ENCODE measurements around the gene PSME3IP1.
"Not testable (repeated sequence)": the region's sequence is repeated elsewhere in the genome, so short reads cannot be mapped to it uniquely, and the experiment has no call there.

Gene PSME3IP1, protein sequence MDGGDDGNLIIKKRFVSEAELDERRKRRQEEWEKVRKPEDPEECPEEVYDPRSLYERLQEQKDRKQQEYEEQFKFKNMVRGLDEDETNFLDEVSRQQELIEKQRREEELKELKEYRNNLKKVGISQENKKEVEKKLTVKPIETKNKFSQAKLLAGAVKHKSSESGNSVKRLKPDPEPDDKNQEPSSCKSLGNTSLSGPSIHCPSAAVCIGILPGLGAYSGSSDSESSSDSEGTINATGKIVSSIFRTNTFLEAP

DNA sequence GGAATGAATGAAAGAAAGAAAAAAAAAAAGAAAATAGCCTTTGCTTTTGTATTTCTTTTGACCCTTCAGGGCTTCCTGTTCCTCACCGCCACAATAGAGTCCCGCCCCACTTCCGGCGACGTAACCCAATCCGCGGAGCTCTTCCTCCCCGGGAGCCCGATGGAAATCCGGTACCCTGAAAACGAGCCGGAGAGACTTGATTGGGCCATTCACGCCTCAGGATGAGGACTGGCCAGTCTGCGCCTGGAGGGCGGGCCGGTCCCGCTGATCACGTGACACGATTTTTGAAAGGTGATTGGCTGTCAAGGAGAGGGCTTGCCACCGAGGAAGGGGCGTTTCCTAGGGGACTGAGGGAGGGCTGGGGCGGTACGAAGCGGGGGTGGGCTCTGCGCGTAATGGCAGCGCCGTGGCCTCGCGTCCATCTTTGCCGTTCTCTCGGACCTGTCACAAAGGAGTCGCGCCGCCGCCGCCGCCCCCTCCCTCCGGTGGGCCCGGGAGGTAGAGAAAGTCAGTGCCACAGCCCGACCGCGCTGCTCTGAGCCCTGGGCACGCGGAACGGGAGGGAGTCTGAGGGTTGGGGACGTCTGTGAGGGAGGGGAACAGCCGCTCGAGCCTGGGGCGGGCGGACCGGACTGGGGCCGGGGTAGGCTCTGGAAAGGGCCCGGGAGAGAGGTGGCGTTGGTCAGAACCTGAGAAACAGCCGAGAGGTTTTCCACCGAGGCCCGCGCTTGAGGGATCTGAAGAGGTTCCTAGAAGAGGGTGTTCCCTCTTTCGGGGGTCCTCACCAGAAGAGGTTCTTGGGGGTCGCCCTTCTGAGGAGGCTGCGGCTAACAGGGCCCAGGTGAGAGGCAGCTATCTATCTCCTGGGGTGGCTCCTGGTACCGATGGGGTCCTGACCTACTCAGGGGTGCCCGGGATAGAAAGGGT lies at the start of gene PSME3IP1, which contains the start of gene RSPRY1:
Gene PSME3IP1 (minus strand): TSS at position 95 of the 927 bp plus-strand sequence. CDS start 12,185 bp downstream, outside the sequence.
Gene RSPRY1 (plus strand): TSS at position 385 of the 927 bp plus-strand sequence. CDS start 18,330 bp downstream, outside the sequence.
- DNase-seq (ENCODE audit: low read depth in 2 of 2): peak; percentile 97 to 98

DNA sequence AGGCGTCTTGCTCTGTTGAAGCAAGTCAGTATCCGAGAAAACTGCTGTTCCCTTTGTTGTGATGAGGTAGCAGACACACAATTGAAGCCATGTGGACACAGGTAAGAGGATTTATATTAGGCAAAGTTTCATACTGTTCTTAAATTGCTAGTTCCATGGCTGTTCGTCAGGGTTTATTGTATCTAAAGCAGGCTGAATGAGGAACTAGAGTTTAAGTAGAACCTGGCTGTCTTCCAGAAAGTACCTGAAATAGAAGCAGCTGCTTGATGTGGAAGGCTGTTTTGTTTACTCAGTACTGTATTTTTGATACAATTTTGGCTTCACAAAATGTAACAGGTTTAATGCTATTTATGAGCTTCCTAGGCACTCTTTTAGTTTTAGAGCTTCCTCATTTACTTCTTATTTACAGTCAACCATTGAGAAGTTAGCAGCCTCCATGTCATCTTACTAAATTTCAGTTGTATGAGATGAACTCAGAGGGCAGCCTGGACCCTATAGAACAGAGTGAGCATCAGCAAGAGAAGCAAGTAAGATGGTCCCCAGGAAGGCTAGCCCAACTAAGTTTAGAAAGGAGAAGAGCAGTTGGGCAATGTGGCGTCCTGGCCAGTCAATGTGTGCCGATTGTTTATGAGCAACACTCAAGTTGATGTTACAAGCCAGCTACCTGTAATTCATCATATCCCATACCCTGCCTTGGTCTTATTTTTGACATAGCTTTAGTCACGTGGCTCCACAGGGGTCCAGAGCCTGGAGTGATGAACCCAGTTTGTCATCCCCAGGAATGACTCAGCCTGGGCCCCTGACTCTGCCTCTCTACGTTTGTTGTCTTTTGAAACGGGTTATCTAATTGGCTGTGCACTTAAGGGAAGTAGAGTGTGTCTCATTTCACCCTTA lies 49.5 kb upstream of the PSME3IP1 start:
- no peak for DNase-seq (ENCODE audit: low read depth in 2 of 2)

DNA sequence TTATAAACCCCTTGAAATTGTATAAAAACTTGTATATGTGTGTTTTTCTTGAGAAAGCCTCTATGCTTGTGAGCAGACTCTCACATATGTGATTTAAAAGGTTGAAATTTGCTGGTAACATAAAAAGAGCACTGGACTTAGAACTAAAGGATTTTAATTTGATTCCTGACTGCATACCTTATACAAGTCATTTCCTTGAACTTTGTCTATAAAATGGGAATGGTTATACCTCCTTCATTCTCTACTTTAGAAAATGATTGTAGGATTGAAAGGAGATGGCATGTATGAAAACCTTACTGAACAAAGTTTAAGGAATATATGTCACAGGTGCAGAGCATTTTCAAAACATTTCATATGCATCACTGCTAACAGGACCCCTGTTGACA lies 48.9 kb upstream of the PSME3IP1 start:
- no peak for DNase-seq (ENCODE audit: low read depth in 2 of 2)

DNA sequence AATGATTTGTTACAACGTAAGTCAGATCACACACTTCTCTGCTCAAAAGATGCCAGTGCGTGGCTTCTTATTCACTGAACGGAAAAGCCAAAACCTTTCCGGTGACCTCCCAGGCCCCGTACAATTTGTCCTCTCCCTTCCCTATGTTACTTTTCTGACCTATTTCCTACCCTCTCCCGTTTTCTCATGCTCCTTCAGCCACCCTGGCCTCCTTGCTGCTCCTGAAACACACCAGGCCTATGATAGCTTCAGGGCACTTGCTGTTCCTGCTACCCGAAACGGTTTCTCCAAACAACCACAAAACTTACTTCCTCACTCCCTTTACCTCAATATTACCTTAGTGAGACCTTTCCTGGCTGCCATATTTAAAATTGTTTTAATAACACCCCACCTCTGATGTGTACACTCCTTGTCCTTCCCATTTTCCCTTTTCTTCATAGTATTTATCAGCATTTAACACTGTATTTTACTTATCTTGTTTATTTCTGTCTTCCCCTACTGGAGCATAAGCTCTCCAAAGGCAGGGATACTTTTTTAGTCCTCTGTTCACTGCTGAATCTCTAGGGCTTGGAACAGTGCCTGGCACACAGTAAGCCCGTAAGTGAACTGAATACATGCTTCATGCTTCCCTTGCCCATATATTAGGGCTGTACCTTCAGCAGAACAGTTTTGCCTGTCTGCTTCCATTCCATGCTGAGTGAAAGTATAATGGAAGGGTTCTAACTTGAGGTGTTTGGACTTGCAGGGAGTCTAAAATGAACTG lies 48.3 kb upstream of the PSME3IP1 start:
- DNase-seq (ENCODE audit: low read depth in 2 of 2): no peak

DNA sequence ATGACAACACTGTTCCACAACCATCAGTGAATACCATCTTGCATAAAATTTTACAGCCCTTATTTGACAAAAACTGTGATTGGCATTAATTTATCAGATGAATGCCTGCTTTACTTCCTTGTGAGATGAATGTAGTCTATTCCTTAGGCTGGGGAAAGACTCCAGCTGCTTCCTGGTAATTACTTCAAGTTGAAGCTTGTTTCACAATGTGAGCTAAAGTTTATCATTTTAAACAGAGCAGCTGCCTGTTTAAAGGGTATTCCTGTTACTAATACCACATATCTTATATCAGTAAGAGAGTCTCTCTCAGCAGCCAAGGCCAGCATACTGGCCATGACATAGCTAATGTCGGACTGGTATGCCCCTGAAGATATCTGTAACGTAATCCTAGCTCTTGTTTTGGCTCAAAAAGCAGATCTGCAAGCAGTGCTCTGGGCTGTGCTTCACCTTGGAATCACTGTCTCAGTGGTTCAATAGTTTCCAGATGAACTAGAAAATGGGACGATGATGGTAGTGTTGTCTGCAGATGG lies 46.0 kb upstream of the PSME3IP1 start:
- DNase-seq (ENCODE audit: low read depth in 2 of 2): no peak

DNA sequence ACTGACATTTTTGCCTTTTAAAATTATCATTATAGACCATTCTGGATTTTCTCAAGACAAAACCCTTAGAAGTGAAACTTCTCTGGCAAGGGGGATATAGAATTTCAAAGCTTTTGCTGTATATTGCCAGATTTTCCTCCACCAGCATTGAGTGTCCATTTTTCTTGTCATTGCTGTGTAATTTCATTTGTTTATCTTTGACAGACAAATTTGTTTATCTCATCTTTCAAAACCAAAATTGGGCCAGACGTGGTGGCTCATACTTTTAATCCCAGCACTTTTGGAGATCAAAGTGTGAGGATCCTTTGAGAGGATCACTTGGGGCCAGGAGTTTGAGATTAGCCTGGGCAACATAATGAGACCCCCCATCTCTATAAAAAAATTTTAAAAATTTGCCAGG lies 43.2 kb upstream of the PSME3IP1 start:
- no peak for DNase-seq (ENCODE audit: low read depth in 2 of 2)

DNA sequence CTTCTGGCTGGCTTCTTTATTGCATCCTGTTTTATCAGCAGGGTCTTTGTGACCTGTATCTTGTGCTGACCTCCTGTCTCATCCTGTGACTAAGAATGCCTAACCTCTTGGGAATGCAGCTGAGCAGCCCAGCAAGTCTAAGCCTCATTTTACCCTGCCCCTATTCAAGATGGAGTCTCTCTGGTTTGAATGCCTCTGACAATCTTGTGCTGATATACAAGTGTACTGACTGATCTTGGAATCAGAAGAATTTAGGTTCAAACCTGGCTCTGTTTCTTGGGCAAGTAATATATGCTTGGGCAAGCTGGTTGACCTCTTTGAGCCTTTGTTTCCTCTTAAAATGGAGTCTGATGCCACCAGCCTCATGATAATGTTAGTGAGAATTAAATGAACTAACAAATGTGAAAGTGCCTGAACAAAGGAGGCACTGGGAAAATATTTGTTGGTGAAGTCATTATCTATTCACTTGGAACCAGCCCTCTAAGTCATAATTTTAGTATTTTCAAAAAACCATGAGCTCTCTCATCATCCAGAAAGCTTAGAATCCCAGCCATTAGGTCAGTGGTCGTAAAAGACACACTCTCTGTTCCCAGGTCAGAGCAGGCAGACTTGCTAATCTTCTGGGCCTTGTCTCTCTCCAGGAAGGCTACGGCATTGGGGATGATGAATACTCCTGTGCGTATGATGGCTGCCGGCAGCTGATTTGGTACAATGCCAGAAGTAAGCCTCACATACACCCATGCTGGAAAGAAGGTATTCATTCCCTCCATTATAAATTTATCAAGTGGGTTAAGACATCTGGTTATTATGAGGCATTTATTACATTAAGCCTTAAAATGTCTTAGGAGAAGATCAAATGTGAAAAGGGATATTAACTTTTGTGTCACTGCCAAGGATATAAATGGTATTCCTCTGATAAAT lies 41.1 kb upstream of the PSME3IP1 start:
- no peak for DNase-seq (ENCODE audit: low read depth in 2 of 2)

DNA sequence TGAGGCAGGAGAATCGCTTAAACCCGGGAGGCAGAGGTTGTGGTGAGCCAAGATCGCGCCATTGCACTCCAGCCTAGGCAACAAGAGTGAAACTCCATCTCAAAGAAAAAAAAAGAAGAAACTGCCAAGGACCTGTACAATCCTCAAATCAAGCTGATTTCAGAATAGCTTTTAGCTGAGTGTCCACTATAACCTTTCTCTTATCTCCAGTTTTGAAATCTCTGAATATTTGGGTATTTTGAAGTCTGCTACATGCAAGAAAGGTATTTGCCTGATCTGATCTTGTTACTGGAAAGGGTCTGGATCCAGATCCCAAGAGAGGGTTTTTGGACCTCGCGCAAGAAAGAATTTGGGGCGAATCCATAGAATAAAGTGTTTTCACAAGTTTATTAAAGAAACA lies 40.1 kb upstream of the PSME3IP1 start:
- no peak for DNase-seq (ENCODE audit: low read depth in 2 of 2)

DNA sequence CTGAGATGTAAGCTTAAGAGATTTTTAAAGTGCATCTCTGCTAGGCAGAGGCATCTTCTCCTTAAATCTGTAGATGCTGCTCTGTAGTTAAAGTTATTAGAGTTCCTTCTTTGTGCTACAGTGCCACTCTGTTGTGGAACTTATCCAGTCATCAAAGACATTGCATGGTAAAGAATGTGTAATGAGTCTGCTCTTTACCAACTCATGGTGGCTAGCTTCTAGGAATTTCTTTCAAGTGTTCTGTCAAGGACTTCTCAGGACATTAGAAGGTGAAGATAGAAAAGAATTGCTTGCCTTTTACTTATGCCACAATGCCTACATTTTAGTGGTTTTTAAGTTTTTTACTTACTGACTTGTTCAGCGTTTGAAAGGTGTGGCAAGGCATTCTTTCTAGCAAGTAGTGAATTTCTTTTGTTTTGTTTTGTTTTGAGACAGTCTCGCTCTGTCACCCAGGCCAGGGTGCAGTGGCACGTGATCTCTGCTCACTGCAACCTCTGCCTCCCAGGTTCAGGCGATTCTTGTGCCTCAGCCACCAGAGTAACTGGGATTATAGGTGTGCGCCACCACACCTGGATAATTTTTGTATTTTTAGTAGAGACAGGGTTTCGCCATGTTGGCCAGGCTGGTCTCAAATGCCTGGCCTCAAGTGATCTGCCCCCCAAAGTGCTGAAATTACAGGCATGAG lies 39.0 kb upstream of the PSME3IP1 start:
- DNase-seq (ENCODE audit: low read depth in 2 of 2): no peak

DNA sequence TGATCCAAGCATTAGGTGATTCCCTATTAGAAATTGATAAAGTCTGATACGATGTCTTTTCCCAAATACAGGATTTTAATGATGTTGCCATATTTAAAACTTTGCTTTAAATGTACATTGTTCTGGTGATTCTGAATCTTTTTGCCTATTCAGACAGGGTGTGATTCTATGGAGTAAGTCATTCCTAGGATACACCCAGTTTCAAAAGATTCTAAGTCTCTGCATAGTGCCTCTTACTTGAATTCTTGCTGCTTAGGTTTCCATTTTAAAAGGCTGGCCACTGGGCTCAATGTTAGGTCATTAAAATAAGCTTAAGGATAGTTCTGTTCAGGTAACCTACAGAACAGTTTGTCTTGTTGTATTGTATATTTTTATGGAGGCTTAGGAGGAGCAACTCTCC lies 37.2 kb upstream of the PSME3IP1 start:
- DNase-seq (ENCODE audit: low read depth in 2 of 2): no peak

DNA sequence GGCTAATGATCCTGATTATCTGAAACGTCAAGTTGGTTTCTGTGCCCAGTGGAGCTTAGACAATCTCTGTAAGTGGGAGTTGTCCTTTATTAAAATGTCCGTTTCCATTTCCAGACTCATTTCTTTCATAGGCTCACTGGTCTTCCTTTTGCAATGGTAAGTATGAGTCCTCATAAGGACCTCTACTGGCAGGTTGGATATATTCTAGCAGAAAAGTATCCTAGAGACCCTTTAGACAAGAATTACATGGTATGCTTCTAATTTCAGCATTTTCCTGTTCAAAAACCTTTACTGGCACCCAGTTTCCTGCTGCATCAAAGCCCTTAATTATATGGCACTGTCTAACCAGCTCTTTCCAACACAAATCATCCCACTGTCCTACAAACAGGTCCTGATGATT lies 31.1 kb upstream of the PSME3IP1 start:
- no peak for DNase-seq (ENCODE audit: low read depth in 2 of 2)

DNA sequence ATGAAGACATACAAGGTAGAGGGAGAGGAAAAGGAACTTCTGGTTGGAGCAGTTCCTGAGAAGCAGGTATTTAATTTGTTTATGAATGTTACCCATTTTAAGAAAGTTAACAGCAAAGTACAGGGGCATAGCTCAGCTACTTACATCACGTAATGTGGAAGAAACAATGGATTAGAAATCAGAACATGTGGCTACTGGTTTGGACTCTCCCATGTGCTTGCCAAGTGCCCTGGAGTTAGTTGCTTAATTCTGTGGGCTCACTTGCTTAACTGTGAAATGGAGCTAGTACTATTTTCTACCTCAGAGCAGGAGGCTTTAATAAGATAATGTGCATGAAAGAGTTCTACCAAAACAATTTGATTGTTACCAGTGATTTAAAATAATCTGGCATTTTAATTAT lies 27.6 kb upstream of the PSME3IP1 start:
- no peak for DNase-seq (ENCODE audit: low read depth in 2 of 2)

DNA sequence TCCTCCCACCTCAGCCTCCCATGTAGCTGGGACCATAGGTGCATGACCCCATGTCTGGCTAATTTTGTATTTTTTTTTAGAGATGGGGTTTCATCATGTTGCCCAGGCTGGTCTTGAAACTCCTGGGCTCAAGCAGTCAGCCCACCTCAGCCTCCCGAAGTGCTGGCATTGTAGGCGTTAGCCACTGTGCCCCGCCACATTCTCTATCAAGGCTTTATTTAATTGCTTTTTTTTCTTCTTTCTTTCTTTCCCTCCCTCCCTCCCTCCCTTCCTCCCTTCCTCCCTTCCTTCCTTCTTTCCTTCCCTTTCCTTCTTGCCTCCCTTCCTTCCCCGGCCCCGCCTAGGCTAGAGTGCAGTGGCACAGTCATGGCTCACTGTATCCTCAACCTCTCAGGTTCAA lies 23.9 kb upstream of the PSME3IP1 start:
- DNase-seq (ENCODE audit: low read depth in 2 of 2): no peak

DNA sequence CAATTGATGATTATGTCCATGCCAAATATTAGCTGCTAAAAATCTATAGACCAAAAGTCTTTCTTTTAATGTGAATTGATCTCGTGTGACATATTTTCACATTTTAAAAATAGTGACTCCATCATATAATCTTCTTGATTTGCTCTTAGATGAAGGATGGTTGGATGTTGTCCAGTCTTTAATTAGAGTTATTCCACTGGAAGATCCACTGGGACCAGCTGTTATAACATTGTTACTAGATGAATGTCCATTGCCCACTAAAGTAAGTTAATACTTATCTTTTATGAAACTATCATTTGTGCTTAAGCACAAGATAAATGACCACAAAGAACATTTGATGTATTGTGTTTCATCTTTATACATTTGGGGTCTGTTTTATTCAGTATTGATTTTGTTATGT lies 23.1 kb upstream of the PSME3IP1 start:
- no peak for DNase-seq (ENCODE audit: low read depth in 2 of 2)

DNA sequence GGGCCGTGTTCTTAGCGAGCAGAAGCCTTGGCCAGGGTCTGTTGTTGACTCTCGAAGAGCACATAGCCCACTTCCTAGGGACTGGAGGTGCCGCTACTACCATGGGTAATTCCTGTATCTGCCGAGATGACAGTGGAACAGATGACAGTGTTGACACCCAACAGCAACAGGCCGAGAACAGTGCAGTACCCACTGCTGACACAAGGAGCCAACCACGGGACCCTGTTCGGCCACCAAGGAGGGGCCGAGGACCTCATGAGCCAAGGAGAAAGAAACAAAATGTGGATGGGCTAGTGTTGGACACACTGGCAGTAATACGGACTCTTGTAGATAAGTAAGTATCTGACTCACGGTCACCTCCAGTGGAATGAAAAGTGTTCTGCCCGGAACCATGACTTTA lies 18.8 kb upstream of the PSME3IP1 start:
- DNase-seq (ENCODE audit: low read depth in 2 of 2): no peak

DNA sequence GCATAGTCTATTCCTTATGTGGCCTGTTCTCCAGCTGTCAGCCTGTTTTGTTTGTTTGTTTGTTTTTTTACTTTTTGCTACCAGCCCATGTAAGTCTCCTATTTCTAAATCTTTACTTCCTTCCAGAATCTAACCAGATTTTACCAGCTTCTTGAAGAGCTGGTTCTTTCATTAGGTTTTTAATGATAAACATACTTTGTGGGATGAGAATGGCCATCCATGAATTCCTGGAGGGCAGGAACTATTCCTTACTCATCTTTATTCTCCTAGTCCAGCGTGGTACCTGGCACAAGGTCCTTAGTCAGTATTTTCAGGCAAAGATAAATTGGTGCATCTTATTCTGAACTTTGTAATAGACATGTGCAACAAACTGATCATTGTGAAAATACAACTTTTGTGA lies 17.6 kb upstream of the PSME3IP1 start:
- no peak for DNase-seq (ENCODE audit: low read depth in 2 of 2)

DNA sequence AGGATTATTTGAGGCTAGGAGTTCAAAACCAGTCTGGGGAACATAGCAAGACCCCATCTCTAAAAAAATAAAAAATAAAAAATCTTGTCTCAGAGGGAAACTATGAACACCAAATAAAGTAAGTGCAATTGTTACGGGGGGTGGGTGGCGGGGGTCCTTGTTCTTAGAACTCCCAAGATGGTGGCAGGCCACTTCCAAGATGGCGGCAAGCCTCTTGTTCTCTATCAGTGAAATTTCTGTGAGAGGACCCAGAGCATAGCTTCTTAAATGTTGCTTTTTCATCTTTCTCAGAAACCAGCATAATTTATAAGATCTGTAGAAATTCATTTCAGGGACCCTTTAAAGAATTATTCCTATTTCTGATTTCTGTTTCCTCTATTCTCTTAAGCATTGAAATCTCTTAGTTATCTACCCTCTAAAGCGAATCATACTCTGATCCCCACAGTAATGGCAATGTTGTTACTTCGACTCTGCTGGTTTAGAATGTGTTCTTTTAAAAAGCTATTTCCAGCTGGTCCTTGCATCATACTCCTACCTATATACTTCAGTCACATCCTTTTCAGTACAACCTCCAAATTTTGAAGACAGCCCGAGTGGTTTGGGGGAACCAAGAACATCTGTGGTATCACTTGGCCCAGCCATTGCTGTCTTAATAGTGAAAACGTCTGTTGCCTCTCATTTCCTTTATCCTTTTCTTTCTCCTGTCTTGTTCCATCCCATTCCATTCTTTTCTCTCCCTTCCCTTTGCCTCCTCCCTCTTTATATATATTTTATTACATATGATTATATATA lies 16.5 kb upstream of the PSME3IP1 start:
- DNase-seq (ENCODE audit: low read depth in 2 of 2): no peak

DNA sequence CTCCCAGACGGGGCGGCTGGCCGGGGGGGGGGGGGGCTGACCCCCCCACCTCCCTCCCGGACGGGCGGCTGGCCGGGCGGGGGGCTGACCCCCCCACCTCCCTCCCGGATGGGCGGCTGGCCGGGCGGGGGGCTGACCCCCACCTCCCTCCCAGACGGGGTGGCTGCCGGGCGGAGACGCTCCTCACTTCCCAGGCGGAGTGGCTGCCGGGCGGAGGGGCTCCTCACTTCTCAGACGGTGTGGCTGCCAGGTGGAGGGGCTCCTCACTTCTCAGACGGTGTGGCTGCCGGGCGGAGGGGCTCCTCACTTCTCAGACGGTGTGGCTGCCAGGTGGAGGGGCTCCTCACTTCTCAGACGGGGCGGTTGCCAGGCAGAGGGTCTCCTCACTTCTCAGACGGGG lies 15.1 kb upstream of the PSME3IP1 start:
- DNase-seq (ENCODE audit: low read depth in 2 of 2): not testable (repeated sequence)
